GM18951 (cell line): ENCODE results near the gene COLEC11.
A peak's percentile ranks its signal among the peaks of the same experiment; 100 is the strongest.
"Not testable (repeated sequence)": the region's sequence is repeated elsewhere in the genome, so short reads cannot be mapped to it uniquely, and the experiment has no call there.

ENCODE experiments used
- POLR2A ChIP-seq: IDR thresholded peaks from 4 replicates; pipeline ENCODE4 v1.6.1; 2011; ENCODE audit warnings: mild to moderate bottlenecking; ENCODE audit not compliant: insufficient read length, insufficient read depth; ENCODE audit errors: extremely low read depth
- in situ Hi-C: fragments of 300-500 bp; cut with MboI; formaldehyde crosslinking; loops from one replicate; pipeline ENCODE4 v1.12.0; 2022; ENCODE audit warnings: low sequenced_read_pairs, mixed read lengths, inconsistent platforms; ENCODE audit not compliant: unreplicated experiment

Gene COLEC11

DNA sequence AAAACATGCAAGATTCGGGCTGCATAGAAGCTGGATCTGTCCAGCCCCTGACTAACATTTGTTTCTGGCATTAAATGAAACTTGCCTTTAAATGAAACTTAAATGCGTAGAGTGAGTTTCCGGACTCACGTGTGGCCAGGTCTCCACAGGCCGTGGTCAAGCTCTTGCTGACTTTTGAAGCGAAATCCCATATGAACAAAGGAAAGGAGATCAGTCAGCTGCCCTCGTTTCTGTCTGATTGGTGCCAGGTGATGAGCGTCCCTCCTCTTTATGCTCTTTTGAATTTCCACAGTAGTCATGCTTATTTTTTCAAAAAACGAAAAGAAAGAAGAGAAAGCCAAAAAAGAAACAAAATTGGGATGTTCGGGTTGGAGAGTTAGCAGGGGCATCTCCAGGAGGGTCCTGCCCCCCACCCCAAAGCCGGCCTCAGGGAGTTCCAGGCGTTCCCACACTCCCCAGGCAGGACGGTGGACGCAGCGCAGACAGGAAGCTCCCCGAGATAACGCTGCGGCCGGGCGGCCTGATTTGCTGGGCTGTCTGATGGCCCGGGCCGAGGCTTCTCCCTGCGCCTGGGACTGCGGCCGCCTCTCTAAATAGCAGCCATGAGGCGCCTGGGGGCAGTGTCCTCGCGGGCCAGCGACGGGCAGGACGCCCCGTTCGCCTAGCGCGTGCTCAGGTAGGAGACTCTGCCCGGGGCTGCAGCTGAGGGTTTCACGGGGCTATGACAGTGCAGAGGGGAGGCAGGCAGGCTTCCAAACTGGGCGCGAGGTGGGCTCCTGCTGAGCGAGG, at the start of gene COLEC11:
Gene COLEC11, plus strand, starts transcription at position 620 of the 789 bp plus-strand sequence. CDS start 9,229 bp downstream, outside the sequence.
- in situ Hi-C loops: no loop called here
- no peak for TF ChIP-seq POLR2A

- in situ Hi-C loops: no loop called here
- no peak for TF ChIP-seq POLR2A
Observed at GRCh38 chr2:3545788-3546478, 49.0 kb upstream of the COLEC11 start.

- in situ Hi-C loops: no loop called here
- no peak for TF ChIP-seq POLR2A
Observed at GRCh38 chr2:3547915-3548314, 47.0 kb upstream of the COLEC11 start.

- in situ Hi-C loops: no loop called here
Observed at GRCh38 chr2:3553946-3554345, 41.0 kb upstream of the COLEC11 start.

GRCh38 chr2:3557639-3558204, 37.2 kb upstream of the COLEC11 start:
- in situ Hi-C loops: no loop called here
- no peak for TF ChIP-seq POLR2A

More at GRCh38 chr2:3553946-3554345, 41.0 kb upstream of the COLEC11 start:
- TF ChIP-seq POLR2A: no peak

DNA sequence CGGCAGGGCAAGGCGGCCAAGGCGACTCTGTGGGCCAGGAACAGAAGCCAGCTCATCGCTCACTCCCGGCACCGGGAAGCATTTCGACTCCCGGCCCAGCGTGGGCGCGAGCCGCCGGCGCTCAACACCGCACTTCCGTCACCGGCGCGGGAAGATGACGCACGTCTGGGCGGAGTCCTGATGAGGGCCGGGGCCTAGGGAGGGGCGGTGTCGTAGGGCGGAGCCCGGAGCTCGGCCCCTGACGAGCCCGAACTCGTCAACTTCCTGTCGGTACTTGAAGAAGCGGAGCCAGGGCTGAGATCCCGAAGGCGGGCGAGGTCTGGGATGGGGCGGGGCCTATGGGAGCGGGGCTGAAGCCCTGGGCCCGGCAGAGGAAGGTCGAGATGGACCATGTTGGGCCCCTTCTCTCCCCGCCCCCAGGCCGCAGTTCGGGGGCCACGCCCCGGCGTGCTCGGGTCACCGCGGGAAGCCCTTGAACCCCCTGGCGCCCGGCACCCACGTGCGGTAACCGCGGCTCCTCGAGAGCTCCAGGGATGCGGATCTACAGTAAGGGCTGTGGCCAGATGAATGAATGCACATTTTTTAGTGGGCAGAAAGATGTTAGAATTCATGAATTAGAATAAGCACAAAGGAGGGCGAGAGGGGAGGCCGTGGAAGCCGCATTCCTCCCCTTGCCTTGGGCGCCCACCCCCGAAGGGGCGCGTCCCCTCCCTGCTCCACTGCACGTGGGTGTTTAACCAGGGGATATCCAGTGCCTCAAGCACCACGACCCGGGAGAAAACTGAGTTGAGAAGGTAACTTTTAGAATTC, 36.5 kb upstream of the COLEC11 start, which contains the start of gene RNASEH1:
Gene RNASEH1, minus strand, starts transcription at position 129 of the 810 bp plus-strand sequence. Its CDS starts 73 bp downstream, at position 56.
- in situ Hi-C loops: no loop called here

DNA sequence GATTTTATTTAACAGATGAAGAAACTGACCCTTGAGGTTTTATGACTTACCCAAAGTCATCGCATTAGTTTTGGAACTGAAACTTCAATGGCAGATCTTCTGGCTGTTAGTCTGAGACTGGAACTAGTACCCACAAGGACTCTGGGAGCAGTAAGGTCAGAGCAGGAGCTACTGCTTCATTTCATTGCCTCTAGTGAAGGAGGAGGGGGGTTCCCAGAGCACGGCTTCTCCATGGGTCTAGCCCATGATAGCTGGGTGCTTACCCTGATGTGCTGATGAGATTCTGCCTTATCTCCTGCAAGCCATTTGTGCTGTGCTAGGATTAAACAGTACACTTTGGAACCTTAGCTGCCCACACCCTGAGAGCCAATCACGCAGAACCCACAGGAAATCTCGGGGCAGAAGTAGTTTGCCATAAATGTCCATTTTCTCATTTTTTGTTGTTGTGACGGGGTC, 31.4 kb upstream of the COLEC11 start:
- TF ChIP-seq POLR2A: no peak
- in situ Hi-C loops: no loop called here

More for the DNA sequence above, 36.5 kb upstream of the COLEC11 start, which contains the start of gene RNASEH1:
- TF ChIP-seq POLR2A: peak; percentile 91

DNA sequence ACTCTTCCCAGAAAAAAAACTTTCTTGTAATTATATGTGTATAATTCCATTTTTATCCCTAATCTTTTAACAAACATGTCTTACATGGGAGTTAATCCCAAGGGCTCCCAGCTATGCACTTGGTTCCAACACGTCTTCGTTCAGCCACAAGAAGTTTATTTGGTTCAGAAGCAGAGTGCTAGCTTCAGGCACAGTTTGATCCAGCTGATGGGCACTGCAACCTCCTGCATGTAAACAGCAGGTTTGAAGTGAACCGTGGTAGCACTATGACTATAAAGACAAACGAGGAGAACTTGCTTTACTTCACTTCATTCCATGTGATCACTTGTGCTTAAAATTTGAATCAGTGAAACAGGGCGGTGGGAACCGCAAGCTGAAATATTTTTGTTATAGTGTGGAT, 29.8 kb upstream of the COLEC11 start:
- TF ChIP-seq POLR2A: no peak
- in situ Hi-C loops: no loop called here

- in situ Hi-C loops: no loop called here
- no peak for TF ChIP-seq POLR2A
Observed at GRCh38 chr2:3566806-3567205, 28.1 kb upstream of the COLEC11 start.

- in situ Hi-C loops: not testable (repeated sequence)
Observed at GRCh38 chr2:3569656-3570055, 25.3 kb upstream of the COLEC11 start.

DNA sequence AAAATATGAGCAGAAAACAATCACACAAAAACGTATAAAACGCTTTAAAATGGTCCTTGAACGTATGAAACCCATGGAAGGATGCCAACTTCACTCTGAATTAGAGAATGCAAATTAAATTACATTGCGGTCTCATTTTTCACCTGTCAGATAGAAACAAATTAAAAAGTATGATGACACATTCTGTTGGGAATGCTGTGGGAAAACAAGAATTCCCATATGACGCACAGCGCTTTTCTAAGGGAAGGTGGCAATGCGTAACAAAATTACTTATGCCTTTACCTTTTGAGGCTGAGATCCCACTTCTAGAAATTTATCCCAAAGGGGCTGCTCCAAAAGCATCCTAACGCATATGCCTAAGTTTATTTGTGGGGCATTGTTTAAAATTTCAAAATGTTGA, 23.6 kb upstream of the COLEC11 start:
- in situ Hi-C loops: no loop called here
- TF ChIP-seq POLR2A: no peak

DNA sequence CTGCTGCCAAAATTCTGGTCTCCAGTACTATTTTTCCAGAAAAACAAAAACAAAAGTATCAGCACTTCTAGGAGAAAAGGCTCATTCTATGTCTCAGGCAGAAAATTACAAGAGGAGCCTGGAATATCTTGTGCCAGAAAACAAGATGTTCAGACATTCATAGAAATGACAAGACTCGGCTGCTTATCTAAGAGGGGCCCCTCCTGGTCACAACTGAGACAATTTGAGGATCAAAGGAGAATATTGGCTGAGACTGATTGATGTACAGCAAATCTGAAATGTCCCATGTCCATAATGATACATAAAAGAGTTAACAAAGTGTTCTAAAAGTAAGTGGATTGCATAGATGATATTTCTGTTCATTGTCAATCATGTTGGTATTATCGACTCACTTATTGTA, 22.3 kb upstream of the COLEC11 start:
- no peak for TF ChIP-seq POLR2A
- in situ Hi-C loops: no loop called here

DNA sequence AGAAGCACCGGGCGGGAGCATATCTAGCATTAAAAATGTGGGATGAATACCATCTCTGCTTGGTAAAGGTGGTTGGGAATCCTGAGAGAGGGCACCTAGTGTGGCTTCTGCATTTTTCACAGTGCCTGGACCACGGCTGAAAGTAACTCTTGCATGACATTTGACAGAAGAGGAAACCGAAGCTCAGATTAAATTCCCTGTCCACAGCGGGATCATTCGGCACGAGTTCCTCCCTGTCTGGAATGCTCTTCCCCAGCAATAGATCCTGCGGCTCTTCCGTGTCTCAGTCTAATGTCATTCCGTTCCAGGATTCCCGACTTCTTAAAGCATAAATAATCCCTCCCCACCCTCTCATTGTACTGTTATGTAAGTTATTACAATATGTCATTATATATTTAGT, 20.8 kb upstream of the COLEC11 start:
- in situ Hi-C loops: no loop called here
- TF ChIP-seq POLR2A: no peak
